ENCODE results near the gene OBSCN. TPM values are rescaled to one million over a fixed set of nuclear protein-coding genes. Genes with fewer than 3 reads are reported as not detected.

OBSCN gene
- total RNA-seq, 1 experiment from 2014 or later: 29.1 TPM

GRCh38 chr1:228400692-228401454 lies 193.0 kb downstream of the OBSCN start:
- no peak overlapping the region for H3K4me3 ChIP-seq (ENCODE audit: low read length)
- ATAC-seq (no peak), DNase-seq (no peak)
- intact Hi-C loops (cut with micrococcal nuclease): no loop called here
- no peak overlapping the region for H3K9ac ChIP-seq (ENCODE audit: low read length)
- no peak overlapping the region for H2AFZ ChIP-seq (ENCODE audit: low read length)
- no TSS peak for BruUV-seq (replicated peaks)
- peaks cover 55% of the 10 kb centered on the region for H4K20me1 ChIP-seq (ENCODE audit: low read length)
- H3K27me3 ChIP-seq (ENCODE audit: low read length): no peaks in the 10 kb centered on the region
- no peak overlapping the region for H3K27ac ChIP-seq (ENCODE audit: low read length)
- no peaks in the 10 kb centered on the region for H3K9me2 ChIP-seq (replicated peaks; ENCODE audit: low read length)
- peaks cover 70% of the 10 kb centered on the region for H3K79me2 ChIP-seq (ENCODE audit: low read length)
- peaks cover 15% of the 10 kb centered on the region for H3K4me1 ChIP-seq (ENCODE audit: insufficient read depth, low read length)
- H3F3A ChIP-seq (ENCODE audit: low read length, unreplicated experiment): no peaks in the 10 kb centered on the region
- ChIA-PET CTCF (no interaction called here), POLR2A (ENCODE audit: unreplicated experiment) (no interaction called here)
- H3K9me3 ChIP-seq (ENCODE audit: low read length): no peaks in the 10 kb centered on the region
- peaks cover 35% of the 10 kb centered on the region; the same call in 1 of the 2 replicates for H3K36me3 ChIP-seq (ENCODE audit: low read depth, low read length)
- no peak overlapping the region for H3K4me2 ChIP-seq (ENCODE audit: low read length)
- TF ChIP-seq CTCF (conservative IDR thresholded peaks at IDR 0.05; ENCODE audit: low read depth, low read length): no peak
- no peak for TF ChIP-seq EZH2phosphoT487 (IDR thresholded peaks at IDR 0.05; ENCODE audit: borderline replicate concordance, low read length)
- no peak for TF ChIP-seq EZH2 (IDR thresholded peaks at IDR 0.05; ENCODE audit: low read length, unreplicated experiment)

- H3K79me2 ChIP-seq (ENCODE audit: low read length): peaks cover 79% of the 10 kb centered on the region
- no TSS peak for BruUV-seq (replicated peaks)
- H3K36me3 ChIP-seq (ENCODE audit: low read depth, low read length): peaks cover 27% of the 10 kb centered on the region; the same call in 1 of the 2 replicates
- no peaks in the 10 kb centered on the region for H3K27me3 ChIP-seq (ENCODE audit: low read length)
- DNase-seq: no peak
- H3K9ac ChIP-seq (ENCODE audit: low read length): no peak overlapping the region
- peaks cover 15% of the 10 kb centered on the region for H3K4me1 ChIP-seq (ENCODE audit: insufficient read depth, low read length)
- ChIA-PET POLR2A (ENCODE audit: unreplicated experiment) (no interaction called here), CTCF (no interaction called here)
- no peak overlapping the region for H3K4me2 ChIP-seq (ENCODE audit: low read length)
- H3K4me3 ChIP-seq (ENCODE audit: low read length): no peak overlapping the region
- H4K20me1 ChIP-seq (ENCODE audit: low read length): peaks cover 55% of the 10 kb centered on the region
- no peak overlapping the region for H3K27ac ChIP-seq (ENCODE audit: low read length)
- H3F3A ChIP-seq (ENCODE audit: low read length, unreplicated experiment): no peaks in the 10 kb centered on the region
- no peak for ATAC-seq
- no peaks in the 10 kb centered on the region for H3K9me3 ChIP-seq (ENCODE audit: low read length)
- no peak overlapping the region for H2AFZ ChIP-seq (ENCODE audit: low read length)
- TF ChIP-seq EZH2phosphoT487 (IDR thresholded peaks at IDR 0.05; ENCODE audit: borderline replicate concordance, low read length) (no peak), CTCF (conservative IDR thresholded peaks at IDR 0.05; ENCODE audit: low read depth, low read length) (no peak), EZH2 (IDR thresholded peaks at IDR 0.05; ENCODE audit: low read length, unreplicated experiment) (no peak)
- H3K9me2 ChIP-seq (replicated peaks; ENCODE audit: low read length): no peaks in the 10 kb centered on the region
- intact Hi-C loops (cut with micrococcal nuclease): no loop called here
Measured at GRCh38 chr1:228401782-228402640, 194.2 kb downstream of the OBSCN start.

All from PC-3 (cell line).